ENCODE data around the gene CZIB. TPM values are rescaled to one million over a fixed set of nuclear protein-coding genes. Genes with fewer than 3 reads are reported as not detected.

CZIB gene
- total RNA-seq, 2 donors from 2014 or later: 28.0 to 46.0 TPM

- Histone ChIP-seq H3K36me3 (no peaks in the 10 kb centered on the region), H3K9me3 (no peaks in the 10 kb centered on the region), H3K4me3 (no peak overlapping the region), H3K27ac (no peak overlapping the region), H3K4me1 (replicated peaks) (peaks cover 9% of the 10 kb centered on the region), H3K27me3 (replicated peaks; ENCODE audit: insufficient read depth) (no peaks in the 10 kb centered on the region)
- TF ChIP-seq, protein P1, sequence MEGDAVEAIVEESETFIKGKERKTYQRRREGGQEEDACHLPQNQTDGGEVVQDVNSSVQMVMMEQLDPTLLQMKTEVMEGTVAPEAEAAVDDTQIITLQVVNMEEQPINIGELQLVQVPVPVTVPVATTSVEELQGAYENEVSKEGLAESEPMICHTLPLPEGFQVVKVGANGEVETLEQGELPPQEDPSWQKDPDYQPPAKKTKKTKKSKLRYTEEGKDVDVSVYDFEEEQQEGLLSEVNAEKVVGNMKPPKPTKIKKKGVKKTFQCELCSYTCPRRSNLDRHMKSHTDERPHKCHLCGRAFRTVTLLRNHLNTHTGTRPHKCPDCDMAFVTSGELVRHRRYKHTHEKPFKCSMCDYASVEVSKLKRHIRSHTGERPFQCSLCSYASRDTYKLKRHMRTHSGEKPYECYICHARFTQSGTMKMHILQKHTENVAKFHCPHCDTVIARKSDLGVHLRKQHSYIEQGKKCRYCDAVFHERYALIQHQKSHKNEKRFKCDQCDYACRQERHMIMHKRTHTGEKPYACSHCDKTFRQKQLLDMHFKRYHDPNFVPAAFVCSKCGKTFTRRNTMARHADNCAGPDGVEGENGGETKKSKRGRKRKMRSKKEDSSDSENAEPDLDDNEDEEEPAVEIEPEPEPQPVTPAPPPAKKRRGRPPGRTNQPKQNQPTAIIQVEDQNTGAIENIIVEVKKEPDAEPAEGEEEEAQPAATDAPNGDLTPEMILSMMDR (IDR thresholded peaks at IDR 0.05): no peak
- TF ChIP-seq POLR2AphosphoS5 (IDR thresholded peaks at IDR 0.05) (no peak), POLR2A (IDR thresholded peaks at IDR 0.05) (no peak)
- 81% methylated on average over 10 of the region's 10 CpGs for WGBS
- no peak for DNase-seq (ENCODE audit: low spot score)
- intact Hi-C loops (cut with DNase I): no loop called here
Measured at GRCh38 chr1:53174971-53175913, 45.2 kb downstream of the CZIB start.

- DNase-seq (ENCODE audit: low spot score): no peak
- Histone ChIP-seq H3K36me3 (no peaks in the 10 kb centered on the region), H3K9me3 (no peaks in the 10 kb centered on the region), H3K27ac (peak overlapping the region in 1 of 2 donors; percentile 3), H3K4me1 (replicated peaks) (peaks cover 9% of the 10 kb centered on the region), H3K27me3 (replicated peaks; ENCODE audit: insufficient read depth) (no peaks in the 10 kb centered on the region), H3K4me3 (no peak overlapping the region)
- intact Hi-C loops (cut with DNase I): no loop called here
- TF ChIP-seq POLR2A (IDR thresholded peaks at IDR 0.05): no peak
- no peak for TF ChIP-seq POLR2AphosphoS5 (IDR thresholded peaks at IDR 0.05)
- TF ChIP-seq, protein P1 (IDR thresholded peaks at IDR 0.05): no peak
- 35% methylated on average over 6 of the region's 6 CpGs for WGBS
Measured at GRCh38 chr1:53172426-53173128, 47.9 kb downstream of the CZIB start.

GRCh38 chr1:53166912-53167311 is 53.5 kb downstream of the CZIB start:
- Histone ChIP-seq H3K36me3 (no peaks in the 10 kb centered on the region), H3K4me3 (no peak overlapping the region), H3K27me3 (replicated peaks; ENCODE audit: insufficient read depth) (no peaks in the 10 kb centered on the region), H3K4me1 (replicated peaks) (no peaks in the 10 kb centered on the region), H3K9me3 (no peaks in the 10 kb centered on the region), H3K27ac (no peak overlapping the region)
- no peak for DNase-seq (ENCODE audit: low spot score)
- intact Hi-C loops (cut with DNase I): no loop called here
- TF ChIP-seq, protein P1 (IDR thresholded peaks at IDR 0.05): no peak
- TF ChIP-seq POLR2AphosphoS5 (IDR thresholded peaks at IDR 0.05) (no peak), POLR2A (IDR thresholded peaks at IDR 0.05) (no peak)
- WGBS: 82% methylated on average over 8 of the region's 8 CpGs

DNA sequence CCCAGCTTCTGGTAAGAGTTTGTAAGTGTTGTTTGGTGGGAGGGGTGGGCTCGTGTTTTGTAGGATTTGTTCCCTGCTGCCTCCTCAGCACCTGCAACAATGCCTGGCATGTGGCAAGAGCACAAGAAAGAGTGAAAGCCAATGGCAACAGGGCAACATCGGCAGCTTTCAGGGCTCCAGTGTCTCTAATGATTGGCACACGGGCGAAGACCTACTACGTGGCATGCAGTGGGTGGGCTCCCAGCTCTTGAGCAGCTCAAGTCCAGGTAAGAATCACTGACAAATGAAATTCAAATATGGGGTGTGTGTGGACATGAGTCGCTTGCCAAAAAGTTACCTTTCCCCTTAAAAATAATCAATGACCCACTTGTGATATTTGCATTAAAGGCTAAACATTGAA is 54.1 kb downstream of the CZIB start:
- intact Hi-C loops (cut with DNase I): no loop called here
- no peak overlapping the region for H3K27ac ChIP-seq
- no peak for DNase-seq (ENCODE audit: low spot score)
- H3K4me3 ChIP-seq: no peak overlapping the region
- 81% methylated on average over 6 of the region's 6 CpGs for WGBS
- no peaks in the 10 kb centered on the region for H3K4me1 ChIP-seq (replicated peaks)
- H3K36me3 ChIP-seq: no peaks in the 10 kb centered on the region
- H3K27me3 ChIP-seq (replicated peaks; ENCODE audit: insufficient read depth): no peaks in the 10 kb centered on the region
- no peak for TF ChIP-seq POLR2A (IDR thresholded peaks at IDR 0.05)
- TF ChIP-seq, protein P1 (IDR thresholded peaks at IDR 0.05): no peak
- TF ChIP-seq POLR2AphosphoS5 (IDR thresholded peaks at IDR 0.05): no peak
- H3K9me3 ChIP-seq: no peaks in the 10 kb centered on the region
